ENCODE measurements around the gene ZSCAN5A. TPM values are rescaled to one million over a fixed set of nuclear protein-coding genes. Genes with fewer than 3 reads are reported as not detected.

The ZSCAN5A gene
- total and polyA plus RNA-seq, 2 of the 13 experiments (the other 11 are each of a cell fraction or from before 2014, with no cell fraction given), result 9.5 to 17.8 TPM

DNA sequence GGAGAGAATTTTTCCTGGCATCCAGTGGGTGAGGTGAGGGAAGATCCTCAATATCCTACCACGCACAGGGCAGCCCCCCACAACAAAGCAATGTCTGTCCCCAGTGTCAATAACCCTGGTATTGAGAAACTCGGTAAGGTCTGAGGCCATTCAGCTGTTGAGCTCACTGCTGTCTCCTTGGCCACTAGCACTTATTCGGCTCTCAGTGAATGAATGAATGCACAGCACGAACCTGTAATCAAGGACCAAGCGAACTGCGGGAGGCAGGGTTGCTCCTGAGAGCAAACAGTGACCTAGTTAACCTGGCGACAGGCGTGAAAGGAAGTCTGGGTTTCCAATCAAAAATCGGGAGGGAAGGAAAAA lies 640 bp downstream of the ZSCAN5A start (continued):
- TF ChIP-seq ZNF646 (CRISPR knock-in tag; IDR thresholded peaks at IDR 0.05) (no peak), THAP7 (CRISPR knock-in tag; IDR thresholded peaks at IDR 0.05) (peak; percentile 2; the same call in 1 of the 2 replicates), ZNF343 (CRISPR knock-in tag; IDR thresholded peaks at IDR 0.05) (no peak), ZMYM3 (CRISPR knock-in tag; IDR thresholded peaks at IDR 0.05) (peak; percentile 21; the same call in 1 of the 2 replicates), ZNF747 (CRISPR knock-in tag; IDR thresholded peaks at IDR 0.05; ENCODE audit: borderline replicate concordance) (no peak), ZNF776 (CRISPR knock-in tag; IDR thresholded peaks at IDR 0.05) (no peak), TRAFD1 (CRISPR knock-in tag; IDR thresholded peaks at IDR 0.05; ENCODE audit: borderline replicate concordance) (no peak), FOSL1 (CRISPR knock-in tag; IDR thresholded peaks at IDR 0.05; ENCODE audit: borderline replicate concordance) (no peak), MTA1 (CRISPR knock-in tag; IDR thresholded peaks at IDR 0.05; ENCODE audit: borderline replicate concordance) (no peak), SRF (IDR thresholded peaks at IDR 0.05; ENCODE audit: low read depth, low read length) (no peak), TIGD3 (CRISPR knock-in tag; IDR thresholded peaks at IDR 0.05; ENCODE audit: borderline replicate concordance) (no peak), ZNF574 (CRISPR knock-in tag; IDR thresholded peaks at IDR 0.05) (no peak)
- TF ChIP-seq, protein P1, sequence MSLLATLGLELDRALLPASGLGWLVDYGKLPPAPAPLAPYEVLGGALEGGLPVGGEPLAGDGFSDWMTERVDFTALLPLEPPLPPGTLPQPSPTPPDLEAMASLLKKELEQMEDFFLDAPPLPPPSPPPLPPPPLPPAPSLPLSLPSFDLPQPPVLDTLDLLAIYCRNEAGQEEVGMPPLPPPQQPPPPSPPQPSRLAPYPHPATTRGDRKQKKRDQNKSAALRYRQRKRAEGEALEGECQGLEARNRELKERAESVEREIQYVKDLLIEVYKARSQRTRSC (CRISPR knock-in tag; IDR thresholded peaks at IDR 0.05; ENCODE audit: low read depth), result no peak

Measured in HepG2 (cell line).